MCF 10A (cell line): ENCODE results near the gene MOB3C. TPM values are rescaled to one million over a fixed set of nuclear protein-coding genes. Genes with fewer than 3 reads are reported as not detected.

Experiments
- BruUV-seq: library from RNA; stranded (reverse); fragments of 400-500 nt; replicated peaks from 2 replicates; lab custom pipeline; 2021; lab: Mats Ljungman, UMichigan
- CTCF ChIA-PET: fragments of 300-600 bp; sonication (Branson Sonifier 250); formaldehyde crosslinking; extraction: SDS; loops from one replicate; lab custom pipeline; 2021; ENCODE audit warnings: antibody characterized with exemption, inconsistent platforms; lab: Yijun Ruan, JAX
- POLR2A ChIA-PET: fragments of 300-600, 350-650 bp; sonication (Branson Sonifier 250); formaldehyde crosslinking; extraction: SDS; loops from one replicate; lab custom pipeline; 2020; ENCODE audit warnings: antibody characterized with exemption, inconsistent platforms; lab: Yijun Ruan, JAX
- DNase-seq: peaks from one replicate; pipeline ENCODE4 v3.0.0-alpha.2; 2018; ENCODE audit not compliant: unreplicated experiment
- H3K27ac Mint-ChIP-seq: one replicate; pipeline ENCODE4 v1.8.0; 2022; ENCODE audit warnings: mild to moderate bottlenecking, low read depth, mixed read lengths; ENCODE audit not compliant: unreplicated experiment
- H3K27me3 Mint-ChIP-seq: one replicate; pipeline ENCODE4 v1.8.0; 2022; ENCODE audit warnings: mixed read lengths; ENCODE audit not compliant: insufficient read depth, unreplicated experiment
- H3K36me3 Mint-ChIP-seq: one replicate; pipeline ENCODE4 v1.8.0; 2022; ENCODE audit warnings: mild to moderate bottlenecking, moderate library complexity, mixed read lengths; ENCODE audit not compliant: insufficient read depth, unreplicated experiment
- H3K4me1 Mint-ChIP-seq: one replicate; pipeline ENCODE4 v1.8.0; 2022; ENCODE audit warnings: mixed read lengths; ENCODE audit not compliant: insufficient read depth, unreplicated experiment
- H3K4me3 Mint-ChIP-seq: one replicate; pipeline ENCODE4 v1.8.0; 2022; ENCODE audit warnings: mild to moderate bottlenecking, moderate library complexity, mixed read lengths; ENCODE audit not compliant: unreplicated experiment
- H3K9me3 Mint-ChIP-seq: one replicate; pipeline ENCODE4 v1.8.0; 2022; ENCODE audit warnings: mixed read lengths; ENCODE audit not compliant: unreplicated experiment
- CTCF ChIP-seq: fragments of 200-600 bp; IDR thresholded peaks from one replicate; pipeline ENCODE4 v1.8.0; 2022; ENCODE audit warnings: antibody characterized with exemption, mild to moderate bottlenecking; ENCODE audit not compliant: unreplicated experiment
- intact Hi-C: fragments of 100-400 bp; cut with micrococcal nuclease; formaldehyde crosslinking; loops from 2 replicates; pipeline ENCODE4 v1.14.1; 2022
- total RNA-seq: library from RNA; stranded (reverse); gene quantifications from 2 replicates; pipeline ENCODE4 v1.2.3, GENCODE V29; 2022

Gene MOB3C
- total RNA-seq, 1 experiment from 2014 or later: 5.8 TPM

- ChIA-PET CTCF (interaction anchor here (1.0 kb wide), 1 partner anchor 11 kb away, joined by 3 read pairs; no protein-coding TSS in a partner anchor), POLR2A (interaction anchor here (0.6 to 6.9 kb wide), 3 partner anchors 10 to 69 kb away, joined by 4 to 73 read pairs (median 5); partner anchors contain the start of gene MOB3C)
Observed at GRCh38 chr1:46607345-46608130, 9.1 kb downstream of the MOB3C start.

GRCh38 chr1:46606255-46606965, 10.2 kb downstream of the MOB3C start:
- Mint-ChIP-seq H3K27ac (no peak overlapping the region), H3K27me3 (no peaks in the 10 kb centered on the region), H3K4me1 (peaks cover 13% of the 10 kb centered on the region), H3K4me3 (no peak overlapping the region), H3K9me3 (no peaks in the 10 kb centered on the region), H3K36me3 (peaks cover 7% of the 10 kb centered on the region)
- POLR2A ChIA-PET: interaction anchor here (1.6 to 6.9 kb wide), 2 partner anchors 11 to 42 kb away, joined by 5 to 73 read pairs; partner anchors contain the start of gene MOB3C
- BruUV-seq: no TSS peak
- CTCF ChIA-PET: interaction anchor here (1.4 kb wide), 1 partner anchor 33 kb away, joined by 3 read pairs; no protein-coding TSS in a partner anchor
- DNase-seq: no peak
- TF ChIP-seq CTCF: no peak
- intact Hi-C loops: no loop called here

More at GRCh38 chr1:46607345-46608130, 9.1 kb downstream of the MOB3C start:
- Mint-ChIP-seq H3K4me3 (no peak overlapping the region), H3K9me3 (no peaks in the 10 kb centered on the region), H3K4me1 (peaks cover 10% of the 10 kb centered on the region), H3K27ac (no peak overlapping the region), H3K27me3 (no peaks in the 10 kb centered on the region), H3K36me3 (peaks cover 7% of the 10 kb centered on the region)
- no peak for DNase-seq
- intact Hi-C loops: no loop called here
- TF ChIP-seq CTCF: no peak
- no TSS peak for BruUV-seq

GRCh38 chr1:46605232-46605631, 11.4 kb downstream of the MOB3C start:
- H3K27me3 Mint-ChIP-seq: no peaks in the 10 kb centered on the region
- no peaks in the 10 kb centered on the region for H3K9me3 Mint-ChIP-seq
- no peak for TF ChIP-seq CTCF
- CTCF ChIA-PET: interaction anchor here (0.6 to 1.4 kb wide), 5 partner anchors 18 to 147 kb away, joined by 3 to 7 read pairs (median 3); no protein-coding TSS in a partner anchor
- no peak for DNase-seq
- BruUV-seq: no TSS peak
- H3K4me3 Mint-ChIP-seq: peak overlapping the region; percentile 91
- intact Hi-C loops: no loop called here
- H3K4me1 Mint-ChIP-seq: peaks cover 11% of the 10 kb centered on the region
- POLR2A ChIA-PET: interaction anchor here (1.0 to 6.9 kb wide), 6 partner anchors 7 to 727 kb away, joined by 3 to 73 read pairs (median 12); partner anchors contain the start of genes ATPAF1 and MOB3C
- H3K27ac Mint-ChIP-seq: no peak overlapping the region
- peaks cover 4% of the 10 kb centered on the region for H3K36me3 Mint-ChIP-seq
